ENCODE measurements around the gene CD53. TPM values are rescaled to one million over a fixed set of nuclear protein-coding genes. Genes with fewer than 3 reads are reported as not detected.

Gene CD53
- total and polyA plus RNA-seq, 2 donors (not counting 1 experiment from before 2014, with no cell fraction given): not detected

DNA sequence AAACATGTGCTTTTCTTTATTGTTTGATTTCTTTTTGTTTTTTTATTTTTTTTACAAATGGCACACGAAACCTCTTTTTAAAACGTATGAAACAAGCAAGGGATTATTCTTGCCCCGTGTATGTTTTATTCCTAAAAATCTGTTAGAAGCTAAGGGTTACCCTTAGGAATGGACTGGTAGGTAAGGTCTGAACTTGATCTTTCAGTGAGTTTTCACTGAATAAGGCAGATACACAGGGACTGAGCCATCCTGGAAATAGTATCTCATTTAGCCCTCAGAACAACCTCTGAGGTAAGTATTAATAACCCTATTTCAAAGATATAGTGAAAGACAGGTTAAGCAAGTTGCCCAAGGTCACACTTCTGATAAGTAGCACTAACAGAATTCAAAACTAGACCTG is 6.0 kb downstream of the CD53 start:
- H3K27ac ChIP-seq (ENCODE audit: insufficient read depth, low read length): no peak overlapping the region
- H4K20me1 ChIP-seq (ENCODE audit: control insufficient read depth, extremely low read depth, insufficient read depth, low read length): no peaks in the 10 kb centered on the region
- H3K27me3 ChIP-seq (ENCODE audit: control insufficient read depth, insufficient read depth, low read length): no peaks in the 10 kb centered on the region
- no peak overlapping the region for H2AFZ ChIP-seq (ENCODE audit: low read length)
- no peak overlapping the region for H3K4me3 ChIP-seq (replicated peaks in 1 of 4; ENCODE audit: control extremely low read depth in 1 of 4, insufficient read depth in 1 of 4, low read depth in 3 of 4, low read length in 4 of 4)
- no peaks in the 10 kb centered on the region for H3K9me3 ChIP-seq (ENCODE audit: control insufficient read depth, insufficient read depth, low read depth, low read length)
- no peaks in the 10 kb centered on the region for H3K4me1 ChIP-seq (ENCODE audit: control insufficient read depth, extremely low read depth, insufficient read depth, low read length)
- DNase-seq (ENCODE audit: low read depth in 2 of 2): no peak
- H3K79me2 ChIP-seq (ENCODE audit: control insufficient read depth, insufficient read depth, low read length): no peaks in the 10 kb centered on the region
- no peak overlapping the region for H3K4me2 ChIP-seq (ENCODE audit: extremely low read depth, insufficient read depth, low read length)
- H3K36me3 ChIP-seq (ENCODE audit: control insufficient read depth, insufficient read depth, low read length): no peaks in the 10 kb centered on the region
- TF ChIP-seq, protein P1, sequence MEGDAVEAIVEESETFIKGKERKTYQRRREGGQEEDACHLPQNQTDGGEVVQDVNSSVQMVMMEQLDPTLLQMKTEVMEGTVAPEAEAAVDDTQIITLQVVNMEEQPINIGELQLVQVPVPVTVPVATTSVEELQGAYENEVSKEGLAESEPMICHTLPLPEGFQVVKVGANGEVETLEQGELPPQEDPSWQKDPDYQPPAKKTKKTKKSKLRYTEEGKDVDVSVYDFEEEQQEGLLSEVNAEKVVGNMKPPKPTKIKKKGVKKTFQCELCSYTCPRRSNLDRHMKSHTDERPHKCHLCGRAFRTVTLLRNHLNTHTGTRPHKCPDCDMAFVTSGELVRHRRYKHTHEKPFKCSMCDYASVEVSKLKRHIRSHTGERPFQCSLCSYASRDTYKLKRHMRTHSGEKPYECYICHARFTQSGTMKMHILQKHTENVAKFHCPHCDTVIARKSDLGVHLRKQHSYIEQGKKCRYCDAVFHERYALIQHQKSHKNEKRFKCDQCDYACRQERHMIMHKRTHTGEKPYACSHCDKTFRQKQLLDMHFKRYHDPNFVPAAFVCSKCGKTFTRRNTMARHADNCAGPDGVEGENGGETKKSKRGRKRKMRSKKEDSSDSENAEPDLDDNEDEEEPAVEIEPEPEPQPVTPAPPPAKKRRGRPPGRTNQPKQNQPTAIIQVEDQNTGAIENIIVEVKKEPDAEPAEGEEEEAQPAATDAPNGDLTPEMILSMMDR (conservative IDR thresholded peaks at IDR 0.05 in 1 of 2, IDR thresholded peaks at IDR 0.05 in 1 of 2; ENCODE audit: low read depth in 1 of 2, low read length in 2 of 2): no peak
- no peak for TF ChIP-seq EZH2 (IDR thresholded peaks at IDR 0.05; ENCODE audit: low read length, missing control alignments)
- no peak overlapping the region for H3K9ac ChIP-seq (ENCODE audit: insufficient read depth, low read length)

DNA sequence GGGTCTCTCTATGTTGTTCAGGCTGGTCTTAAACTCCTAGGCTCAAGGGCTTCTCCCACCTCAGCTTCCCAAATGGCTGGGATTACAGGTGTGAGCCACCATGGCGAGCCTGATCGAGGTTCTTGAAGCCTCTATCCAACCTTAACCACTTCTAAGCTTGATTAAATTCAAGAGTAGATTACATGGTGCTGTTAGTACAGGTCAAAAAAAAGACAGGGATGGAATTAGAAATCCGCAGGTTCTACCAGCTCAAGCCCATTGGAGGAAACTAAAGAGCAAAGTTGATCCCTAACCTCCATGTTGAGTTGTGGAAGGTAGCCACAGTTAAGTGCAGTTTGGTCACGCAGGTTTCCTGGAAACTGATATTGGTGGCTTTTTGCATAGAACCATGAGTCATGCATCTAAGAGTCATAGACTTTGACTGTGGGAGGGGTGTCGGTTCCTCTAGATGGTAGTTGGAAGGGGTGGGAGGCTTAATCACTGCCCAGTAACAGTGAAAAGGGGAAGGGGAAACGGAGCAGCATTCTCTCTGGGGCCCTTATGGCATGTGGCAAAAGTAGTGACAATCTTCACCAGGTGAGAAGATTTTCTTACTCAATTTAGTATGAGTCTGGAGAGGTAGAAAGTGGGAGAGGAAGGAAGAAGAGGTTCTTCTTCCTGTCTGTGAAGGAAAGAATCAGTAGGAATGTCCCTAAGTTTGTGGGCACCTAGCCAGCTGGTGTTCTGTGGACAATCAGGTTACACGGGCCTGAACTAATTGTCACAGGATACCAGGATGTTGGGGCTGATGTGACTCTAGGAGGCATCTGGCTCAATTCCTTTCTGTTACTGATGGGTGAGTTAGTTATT is 7.0 kb downstream of the CD53 start:
- Histone ChIP-seq H3K36me3 (ENCODE audit: control insufficient read depth, insufficient read depth, low read length) (no peaks in the 10 kb centered on the region), H3K9ac (ENCODE audit: insufficient read depth, low read length) (no peak overlapping the region), H3K9me3 (ENCODE audit: control insufficient read depth, insufficient read depth, low read depth, low read length) (no peaks in the 10 kb centered on the region), H2AFZ (ENCODE audit: low read length) (no peak overlapping the region), H3K4me3 (replicated peaks in 1 of 4; ENCODE audit: control extremely low read depth in 1 of 4, insufficient read depth in 1 of 4, low read depth in 3 of 4, low read length in 4 of 4) (no peak overlapping the region), H3K4me1 (ENCODE audit: control insufficient read depth, extremely low read depth, insufficient read depth, low read length) (no peaks in the 10 kb centered on the region), H3K27me3 (ENCODE audit: control insufficient read depth, insufficient read depth, low read length) (no peaks in the 10 kb centered on the region), H3K79me2 (ENCODE audit: control insufficient read depth, insufficient read depth, low read length) (no peaks in the 10 kb centered on the region), H4K20me1 (ENCODE audit: control insufficient read depth, extremely low read depth, insufficient read depth, low read length) (no peaks in the 10 kb centered on the region), H3K4me2 (ENCODE audit: extremely low read depth, insufficient read depth, low read length) (no peak overlapping the region), H3K27ac (ENCODE audit: insufficient read depth, low read length) (no peak overlapping the region)
- TF ChIP-seq, protein P1 (conservative IDR thresholded peaks at IDR 0.05 in 1 of 2, IDR thresholded peaks at IDR 0.05 in 1 of 2; ENCODE audit: low read depth in 1 of 2, low read length in 2 of 2): no peak
- TF ChIP-seq EZH2 (IDR thresholded peaks at IDR 0.05; ENCODE audit: low read length, missing control alignments): no peak
- no peak for DNase-seq (ENCODE audit: low read depth in 2 of 2)

DNA sequence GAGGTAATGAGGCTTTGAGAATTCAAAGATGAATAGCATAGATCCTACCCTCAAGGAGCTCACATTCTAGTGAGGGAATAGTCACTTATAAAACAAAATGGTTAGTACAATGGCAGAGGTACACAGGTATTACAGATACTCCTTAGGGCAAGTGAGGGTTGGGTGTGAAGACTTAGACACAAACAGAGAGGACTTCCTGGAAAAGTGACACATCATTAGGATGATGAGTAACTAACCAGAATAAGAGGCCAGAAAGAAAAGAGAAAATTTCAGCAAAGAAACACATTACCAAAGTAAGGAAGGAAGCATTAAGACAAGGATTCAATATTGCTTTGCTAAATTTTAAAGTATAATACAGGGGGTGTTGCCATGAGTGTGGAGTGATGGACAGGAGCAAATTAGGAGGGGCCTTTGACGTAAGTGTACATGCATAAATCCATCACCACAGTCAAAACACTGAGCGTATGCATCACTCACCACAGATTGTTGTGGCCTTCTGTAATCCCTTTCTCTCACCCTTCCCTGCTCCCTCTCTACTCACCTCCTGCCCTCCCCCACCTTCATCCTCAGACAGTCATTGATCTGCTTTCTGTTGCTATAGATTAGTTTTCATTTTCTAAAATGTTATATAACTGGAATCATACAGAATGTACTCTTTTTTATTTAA is 7.9 kb downstream of the CD53 start:
- no peak for TF ChIP-seq EZH2 (IDR thresholded peaks at IDR 0.05; ENCODE audit: low read length, missing control alignments)
- TF ChIP-seq, protein P1 (conservative IDR thresholded peaks at IDR 0.05 in 1 of 2, IDR thresholded peaks at IDR 0.05 in 1 of 2; ENCODE audit: low read depth in 1 of 2, low read length in 2 of 2): no peak
- Histone ChIP-seq H2AFZ (ENCODE audit: low read length) (no peak overlapping the region), H4K20me1 (ENCODE audit: control insufficient read depth, extremely low read depth, insufficient read depth, low read length) (no peaks in the 10 kb centered on the region), H3K36me3 (ENCODE audit: control insufficient read depth, insufficient read depth, low read length) (no peaks in the 10 kb centered on the region), H3K27ac (ENCODE audit: insufficient read depth, low read length) (no peak overlapping the region), H3K79me2 (ENCODE audit: control insufficient read depth, insufficient read depth, low read length) (no peaks in the 10 kb centered on the region), H3K27me3 (ENCODE audit: control insufficient read depth, insufficient read depth, low read length) (no peaks in the 10 kb centered on the region), H3K4me3 (replicated peaks in 1 of 4; ENCODE audit: control extremely low read depth in 1 of 4, insufficient read depth in 1 of 4, low read depth in 3 of 4, low read length in 4 of 4) (no peak overlapping the region), H3K4me1 (ENCODE audit: control insufficient read depth, extremely low read depth, insufficient read depth, low read length) (no peaks in the 10 kb centered on the region), H3K4me2 (ENCODE audit: extremely low read depth, insufficient read depth, low read length) (no peak overlapping the region), H3K9ac (ENCODE audit: insufficient read depth, low read length) (no peak overlapping the region), H3K9me3 (ENCODE audit: control insufficient read depth, insufficient read depth, low read depth, low read length) (no peaks in the 10 kb centered on the region)
- DNase-seq (ENCODE audit: low read depth in 2 of 2): no peak
